Neural progenitor cell (in vitro differentiated cells): ENCODE measurements around the gene FBXO15.

Experiments
- EZH2 ChIP-seq: fragments of 200-600 bp; sonication (generic); IDR thresholded peaks from 2 replicates; pipeline ENCODE4 v1.6.1; 2017; ENCODE audit warnings: antibody characterized with exemption, mild to moderate bottlenecking, moderate library complexity
- EZH2phosphoT487 ChIP-seq: fragments of 200-600 bp; sonication (generic); IDR thresholded peaks from 2 replicates; pipeline ENCODE4 v1.6.1; 2017; ENCODE audit warnings: antibody characterized with exemption
- TF ChIP-seq, protein P1 (sequence below): fragments of 200-600 bp; sonication (generic); IDR thresholded peaks from 2 replicates; pipeline ENCODE4 v1.5.1; 2017; ENCODE audit warnings: antibody characterized with exemption, mild to moderate bottlenecking

DNA sequence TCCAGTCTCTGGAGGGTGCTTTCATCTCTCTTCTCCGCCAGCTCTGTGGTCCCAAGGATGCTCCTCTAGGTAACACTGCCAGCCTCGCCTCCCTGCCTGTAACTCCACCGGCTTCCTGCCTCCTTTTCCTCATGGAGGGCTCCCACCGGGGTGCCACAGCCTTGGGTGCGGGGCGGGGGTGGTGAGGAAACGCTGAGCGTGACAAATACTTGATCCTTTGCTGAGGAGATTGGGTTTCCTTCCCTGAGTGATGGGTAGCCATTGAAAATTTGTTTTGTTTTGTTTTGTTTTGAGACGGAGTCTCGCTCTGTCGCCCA is 25.8 kb upstream of the FBXO15 start:
- TF ChIP-seq, protein P1, sequence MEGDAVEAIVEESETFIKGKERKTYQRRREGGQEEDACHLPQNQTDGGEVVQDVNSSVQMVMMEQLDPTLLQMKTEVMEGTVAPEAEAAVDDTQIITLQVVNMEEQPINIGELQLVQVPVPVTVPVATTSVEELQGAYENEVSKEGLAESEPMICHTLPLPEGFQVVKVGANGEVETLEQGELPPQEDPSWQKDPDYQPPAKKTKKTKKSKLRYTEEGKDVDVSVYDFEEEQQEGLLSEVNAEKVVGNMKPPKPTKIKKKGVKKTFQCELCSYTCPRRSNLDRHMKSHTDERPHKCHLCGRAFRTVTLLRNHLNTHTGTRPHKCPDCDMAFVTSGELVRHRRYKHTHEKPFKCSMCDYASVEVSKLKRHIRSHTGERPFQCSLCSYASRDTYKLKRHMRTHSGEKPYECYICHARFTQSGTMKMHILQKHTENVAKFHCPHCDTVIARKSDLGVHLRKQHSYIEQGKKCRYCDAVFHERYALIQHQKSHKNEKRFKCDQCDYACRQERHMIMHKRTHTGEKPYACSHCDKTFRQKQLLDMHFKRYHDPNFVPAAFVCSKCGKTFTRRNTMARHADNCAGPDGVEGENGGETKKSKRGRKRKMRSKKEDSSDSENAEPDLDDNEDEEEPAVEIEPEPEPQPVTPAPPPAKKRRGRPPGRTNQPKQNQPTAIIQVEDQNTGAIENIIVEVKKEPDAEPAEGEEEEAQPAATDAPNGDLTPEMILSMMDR, result no peak
- TF ChIP-seq EZH2 (no peak), EZH2phosphoT487 (no peak)
